ENCODE data around the gene SPIRE2.

SPIRE2 gene

DNA sequence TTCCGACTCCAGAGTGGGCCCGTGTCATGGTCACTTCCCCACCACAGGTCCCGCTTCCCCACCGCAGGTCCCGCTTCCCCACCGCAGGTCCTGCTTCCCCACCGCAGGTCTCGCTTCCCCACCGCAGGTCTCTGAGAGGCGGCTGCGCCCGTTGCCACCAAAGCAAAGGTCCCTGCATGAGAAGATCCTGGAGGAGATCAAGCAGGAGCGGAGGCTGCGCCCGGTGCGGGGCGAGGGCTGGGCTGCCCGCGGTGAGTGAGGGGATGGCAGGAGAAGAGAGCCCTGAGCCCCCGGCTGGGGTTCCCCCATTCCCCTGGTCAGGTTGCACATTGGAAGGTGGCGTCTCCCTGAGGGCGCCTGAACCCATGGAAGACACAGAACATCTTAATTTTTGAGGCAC, 27.7 kb downstream of the SPIRE2 start:
- no peak overlapping the region for H3K4me3 ChIP-seq (ENCODE audit: control insufficient read depth in 1 of 7, extremely low read depth in 1 of 7, insufficient read depth in 4 of 7, low read depth in 2 of 7, low read length in 6 of 7)
- POLR2A ChIA-PET, result interaction anchor here (0.6 kb wide), 1 partner anchor 29 kb away, joined by 4 read pairs; no protein-coding TSS in a partner anchor
- H3K4me1 ChIP-seq (ENCODE audit: control extremely low read depth in 1 of 4, control insufficient read depth in 4 of 4, insufficient read depth in 4 of 4, low read length in 3 of 4), result peaks cover 0 to 2% (median 0%) of the 10 kb centered on the region in 4 experiments
- H3K27ac ChIP-seq (ENCODE audit: insufficient read depth in 1 of 2, low read depth in 1 of 2, low read length in 2 of 2, poor library complexity in 1 of 2, severe bottlenecking in 2 of 2), result no peak overlapping the region
- WGBS (ENCODE audit: insufficient coverage), result 96% methylated on average over 18 of the region's 22 CpGs
- CTCF ChIA-PET, result no interaction called here
- DNase-seq, result no peak
- H3K36me3 ChIP-seq (ENCODE audit: control insufficient read depth in 4 of 4, insufficient read depth in 4 of 4, low read length in 3 of 4), result no peaks in the 10 kb centered on the region
- H3K27me3 ChIP-seq (replicated peaks in 2 of 5; ENCODE audit: control insufficient read depth in 4 of 5, insufficient read depth in 5 of 5, low read length in 4 of 5), result no peaks in the 10 kb centered on the region
- no peaks in the 10 kb centered on the region for H3K9me3 ChIP-seq (ENCODE audit: control extremely low read depth in 1 of 5, control insufficient read depth in 4 of 5, insufficient read depth in 2 of 5, low read depth in 1 of 5, low read length in 4 of 5)

- H3K4me1 ChIP-seq (ENCODE audit: control extremely low read depth in 1 of 4, control insufficient read depth in 4 of 4, insufficient read depth in 4 of 4, low read length in 3 of 4), result peaks cover 0 to 17% (median 13%) of the 10 kb centered on the region in 4 experiments
- DNase-seq, result no peak
- ChIA-PET POLR2A (interaction anchor here (0.6 to 0.7 kb wide), 2 partner anchors 88 to 170 kb away, joined by 3 to 4 read pairs; no protein-coding TSS in a partner anchor), CTCF (interaction anchor here (0.6 to 5.4 kb wide), 13 partner anchors 13 to 159 kb away, joined by 3 to 49 read pairs (median 5); partner anchors contain the start of genes SPATA2L and TCF25)
- no peaks in the 10 kb centered on the region for H3K27me3 ChIP-seq (replicated peaks in 2 of 5; ENCODE audit: control insufficient read depth in 4 of 5, insufficient read depth in 5 of 5, low read length in 4 of 5)
- H3K9me3 ChIP-seq (ENCODE audit: control extremely low read depth in 1 of 5, control insufficient read depth in 4 of 5, insufficient read depth in 2 of 5, low read depth in 1 of 5, low read length in 4 of 5), result no peaks in the 10 kb centered on the region
- no peak overlapping the region for H3K27ac ChIP-seq (ENCODE audit: insufficient read depth in 1 of 2, low read depth in 1 of 2, low read length in 2 of 2, poor library complexity in 1 of 2, severe bottlenecking in 2 of 2)
- no peak overlapping the region for H3K4me3 ChIP-seq (ENCODE audit: control insufficient read depth in 1 of 7, extremely low read depth in 1 of 7, insufficient read depth in 4 of 7, low read depth in 2 of 7, low read length in 6 of 7)
- WGBS (ENCODE audit: insufficient coverage), result 96% methylated on average over 19 of the region's 25 CpGs
- no peaks in the 10 kb centered on the region for H3K36me3 ChIP-seq (ENCODE audit: control insufficient read depth in 4 of 4, insufficient read depth in 4 of 4, low read length in 3 of 4)
Observed at GRCh38 chr16:89858973-89859614, 30.8 kb downstream of the SPIRE2 start.

DNA sequence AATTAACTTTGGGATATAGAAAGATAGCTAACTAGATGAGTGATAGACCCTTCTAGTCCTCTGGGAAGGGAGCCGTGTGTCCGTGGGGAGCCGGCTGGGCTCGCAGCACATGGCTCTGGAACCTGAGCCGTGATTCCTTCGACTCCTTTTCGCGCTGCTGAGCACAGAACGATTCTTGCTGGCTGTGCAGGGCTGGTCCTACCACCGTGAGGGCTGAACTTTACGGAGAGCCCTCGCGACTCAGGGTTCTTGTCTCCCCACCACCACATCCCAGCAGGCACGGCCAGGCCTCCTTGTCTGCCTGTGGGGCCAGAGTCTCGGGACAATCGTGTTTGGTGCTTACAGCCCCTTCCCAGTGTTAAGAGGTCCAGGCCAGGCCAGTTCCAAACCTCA, 31.3 kb downstream of the SPIRE2 start:
- Histone ChIP-seq H3K36me3 (ENCODE audit: control insufficient read depth in 4 of 4, insufficient read depth in 4 of 4, low read length in 3 of 4) (no peaks in the 10 kb centered on the region), H3K4me1 (ENCODE audit: control extremely low read depth in 1 of 4, control insufficient read depth in 4 of 4, insufficient read depth in 4 of 4, low read length in 3 of 4) (peaks cover 0 to 20% (median 16%) of the 10 kb centered on the region in 4 experiments), H3K9me3 (ENCODE audit: control extremely low read depth in 1 of 5, control insufficient read depth in 4 of 5, insufficient read depth in 2 of 5, low read depth in 1 of 5, low read length in 4 of 5) (no peaks in the 10 kb centered on the region), H3K27ac (ENCODE audit: insufficient read depth in 1 of 2, low read depth in 1 of 2, low read length in 2 of 2, poor library complexity in 1 of 2, severe bottlenecking in 2 of 2) (no peak overlapping the region), H3K4me3 (ENCODE audit: control insufficient read depth in 1 of 7, extremely low read depth in 1 of 7, insufficient read depth in 4 of 7, low read depth in 2 of 7, low read length in 6 of 7) (no peak overlapping the region), H3K27me3 (replicated peaks in 2 of 5; ENCODE audit: control insufficient read depth in 4 of 5, insufficient read depth in 5 of 5, low read length in 4 of 5) (no peaks in the 10 kb centered on the region)
- POLR2A ChIA-PET, result interaction anchor here (0.7 kb wide), 1 partner anchor 169 kb away, joined by 3 read pairs; no protein-coding TSS in a partner anchor
- no peak for DNase-seq
- 94% methylated on average over 14 of the region's 16 CpGs for WGBS (ENCODE audit: insufficient coverage)
- CTCF ChIA-PET, result interaction anchor here (0.8 to 5.4 kb wide), 16 partner anchors 12 to 160 kb away, joined by 3 to 49 read pairs (median 5); partner anchors contain the start of genes SPATA2L and TCF25

DNA sequence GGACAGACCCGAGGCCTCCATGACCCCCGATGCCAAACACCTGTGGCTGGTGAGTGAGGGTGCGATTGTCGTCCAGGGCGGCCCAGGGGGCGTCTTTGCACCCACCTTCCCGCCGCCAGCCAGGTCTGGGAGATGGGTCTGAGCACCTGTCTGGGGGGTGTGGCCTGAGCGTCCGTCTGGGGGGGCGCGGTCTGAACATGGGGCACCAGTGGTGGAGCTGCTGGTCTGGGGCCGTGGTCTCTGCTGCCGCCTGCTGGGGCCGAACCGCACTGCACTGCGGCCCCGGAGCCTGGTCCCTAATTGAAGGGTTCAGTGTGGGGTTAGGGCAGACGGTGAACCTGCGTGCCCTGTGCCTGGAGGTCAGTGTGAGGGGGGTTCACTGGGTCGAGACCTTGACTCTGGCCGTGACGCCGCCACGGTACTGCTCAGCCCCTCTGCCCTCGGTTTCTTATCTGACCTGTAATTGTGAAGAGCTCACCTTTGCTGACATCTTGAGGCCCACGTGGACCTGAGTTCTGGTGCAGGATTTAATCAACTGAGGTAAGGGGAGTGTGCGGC, 32.6 kb downstream of the SPIRE2 start:
- no peaks in the 10 kb centered on the region for H3K36me3 ChIP-seq (ENCODE audit: control insufficient read depth in 4 of 4, insufficient read depth in 4 of 4, low read length in 3 of 4)
- CTCF ChIA-PET, result interaction anchor here (0.7 to 5.4 kb wide), 23 partner anchors 11 to 192 kb away, joined by 3 to 49 read pairs (median 4); partner anchors contain the start of genes SPATA2L and TCF25
- POLR2A ChIA-PET, result interaction anchor here (0.6 kb wide), 1 partner anchor 13 kb away, joined by 3 read pairs; the partner anchor contains the start of gene TCF25
- DNase-seq, result peak; percentile 45 to 62 (median 58)
- no peaks in the 10 kb centered on the region for H3K9me3 ChIP-seq (ENCODE audit: control extremely low read depth in 1 of 5, control insufficient read depth in 4 of 5, insufficient read depth in 2 of 5, low read depth in 1 of 5, low read length in 4 of 5)
- peaks cover 0 to 20% (median 16%) of the 10 kb centered on the region in 4 experiments for H3K4me1 ChIP-seq (ENCODE audit: control extremely low read depth in 1 of 4, control insufficient read depth in 4 of 4, insufficient read depth in 4 of 4, low read length in 3 of 4)
- H3K27me3 ChIP-seq (replicated peaks in 2 of 5; ENCODE audit: control insufficient read depth in 4 of 5, insufficient read depth in 5 of 5, low read length in 4 of 5), result no peaks in the 10 kb centered on the region
- no peak overlapping the region for H3K4me3 ChIP-seq (ENCODE audit: control insufficient read depth in 1 of 7, extremely low read depth in 1 of 7, insufficient read depth in 4 of 7, low read depth in 2 of 7, low read length in 6 of 7)
- no peak overlapping the region for H3K27ac ChIP-seq (ENCODE audit: insufficient read depth in 1 of 2, low read depth in 1 of 2, low read length in 2 of 2, poor library complexity in 1 of 2, severe bottlenecking in 2 of 2)
- 25% methylated on average over 23 of the region's 28 CpGs for WGBS (ENCODE audit: insufficient coverage)

GRCh38 chr16:89861648-89862047, 33.4 kb downstream of the SPIRE2 start:
- POLR2A ChIA-PET, result no interaction called here
- Histone ChIP-seq H3K27me3 (replicated peaks in 2 of 5; ENCODE audit: control insufficient read depth in 4 of 5, insufficient read depth in 5 of 5, low read length in 4 of 5) (no peaks in the 10 kb centered on the region), H3K4me3 (ENCODE audit: control insufficient read depth in 1 of 7, extremely low read depth in 1 of 7, insufficient read depth in 4 of 7, low read depth in 2 of 7, low read length in 6 of 7) (no peak overlapping the region), H3K9me3 (ENCODE audit: control extremely low read depth in 1 of 5, control insufficient read depth in 4 of 5, insufficient read depth in 2 of 5, low read depth in 1 of 5, low read length in 4 of 5) (no peaks in the 10 kb centered on the region), H3K36me3 (ENCODE audit: control insufficient read depth in 4 of 4, insufficient read depth in 4 of 4, low read length in 3 of 4) (no peaks in the 10 kb centered on the region), H3K27ac (ENCODE audit: insufficient read depth in 1 of 2, low read depth in 1 of 2, low read length in 2 of 2, poor library complexity in 1 of 2, severe bottlenecking in 2 of 2) (no peak overlapping the region), H3K4me1 (ENCODE audit: control extremely low read depth in 1 of 4, control insufficient read depth in 4 of 4, insufficient read depth in 4 of 4, low read length in 3 of 4) (peaks cover 0 to 20% (median 16%) of the 10 kb centered on the region in 4 experiments)
- CTCF ChIA-PET, result interaction anchor here (1.0 to 5.4 kb wide), 14 partner anchors 10 to 193 kb away, joined by 3 to 49 read pairs (median 4); partner anchors contain the start of genes SPATA2L and TCF25
- 99% methylated on average over 6 of the region's 12 CpGs for WGBS (ENCODE audit: insufficient coverage)
- DNase-seq, result no peak

GRCh38 chr16:89862732-89863131, 34.5 kb downstream of the SPIRE2 start:
- Histone ChIP-seq H3K9me3 (ENCODE audit: control extremely low read depth in 1 of 5, control insufficient read depth in 4 of 5, insufficient read depth in 2 of 5, low read depth in 1 of 5, low read length in 4 of 5) (peaks cover 0 to 5% (median 1%) of the 10 kb centered on the region in 5 experiments), H3K27me3 (replicated peaks in 2 of 5; ENCODE audit: control insufficient read depth in 4 of 5, insufficient read depth in 5 of 5, low read length in 4 of 5) (no peaks in the 10 kb centered on the region), H3K36me3 (ENCODE audit: control insufficient read depth in 4 of 4, insufficient read depth in 4 of 4, low read length in 3 of 4) (no peaks in the 10 kb centered on the region), H3K27ac (ENCODE audit: insufficient read depth in 1 of 2, low read depth in 1 of 2, low read length in 2 of 2, poor library complexity in 1 of 2, severe bottlenecking in 2 of 2) (no peak overlapping the region), H3K4me1 (ENCODE audit: control extremely low read depth in 1 of 4, control insufficient read depth in 4 of 4, insufficient read depth in 4 of 4, low read length in 3 of 4) (peaks cover 0 to 20% (median 16%) of the 10 kb centered on the region in 4 experiments), H3K4me3 (ENCODE audit: control insufficient read depth in 1 of 7, extremely low read depth in 1 of 7, insufficient read depth in 4 of 7, low read depth in 2 of 7, low read length in 6 of 7) (no peak overlapping the region)
- 100% methylated on average over 2 of the region's 6 CpGs for WGBS (ENCODE audit: insufficient coverage)
- ChIA-PET POLR2A (interaction anchor here (1.8 kb wide), 1 partner anchor 10 kb away, joined by 7 read pairs; the partner anchor contains the start of gene TCF25), CTCF (interaction anchor here (1.0 to 5.4 kb wide), 9 partner anchors 10 to 164 kb away, joined by 3 to 49 read pairs (median 6); partner anchors contain the start of genes SPATA2L and TCF25)
- no peak for DNase-seq
